H1 (cell line): ENCODE data around the gene RIMKLA. TPM values are rescaled to one million over a fixed set of nuclear protein-coding genes. Genes with fewer than 3 reads are reported as not detected.

Source experiments
- BACH1 ChIP-seq: IDR thresholded peaks from 2 replicates; pipeline ENCODE4 v1.6.1; 2012; ENCODE audit warnings: low read length, improper control_type of control experiment
- CHD7 ChIP-seq: fragments of 300-600 bp; sonication (generic); IDR thresholded peaks from 2 replicates; pipeline ENCODE4 v1.7.1; 2012; ENCODE audit warnings: low read length, moderate library complexity, mild to moderate bottlenecking, inconsistent platforms; ENCODE audit not compliant: insufficient replicate concordance
- EZH2 ChIP-seq: fragments of 200-600 bp; sonication (generic); IDR thresholded peaks from 2 replicates; pipeline ENCODE4 v1.7.1; 2012; ENCODE audit warnings: low read depth, mild to moderate bottlenecking, moderate library complexity, low read length, inconsistent platforms; ENCODE audit not compliant: severe bottlenecking
- HDAC2 ChIP-seq, 2 experiments: fragments of 300-600 bp in 1 of 2; sonication (generic) in 1 of 2; IDR thresholded peaks; 2 replicates each; pipeline ENCODE4 v1.6.1; 2011 to 2012; ENCODE audit warnings: low read depth in 2 of 2, low read length in 2 of 2, mild to moderate bottlenecking in 2 of 2, moderate library complexity in 2 of 2, borderline replicate concordance in 1 of 2, inconsistent platforms in 1 of 2
- JUND ChIP-seq: IDR thresholded peaks from 2 replicates; pipeline ENCODE4 v1.6.1; 2011; ENCODE audit warnings: mild to moderate bottlenecking, improper control_type of control experiment, low read length
- MAFK ChIP-seq: IDR thresholded peaks from 2 replicates; pipeline ENCODE4 v1.6.1; 2012; ENCODE audit warnings: low read depth, mild to moderate bottlenecking, improper control_type of control experiment, low read length
- SAP30 ChIP-seq: fragments of 300-600 bp; sonication (generic); IDR thresholded peaks from 2 replicates; pipeline ENCODE4 v1.7.1; 2012; ENCODE audit warnings: low read length, moderate library complexity, mild to moderate bottlenecking, inconsistent platforms; ENCODE audit not compliant: insufficient read depth, insufficient replicate concordance
- polyA plus RNA-seq, 7 experiments: library from polyadenylated mRNA; depleted of rRNA in 3 of 7; stranded (reverse) in 5 of 7; unstranded in 2 of 7; fragments of >200 nt in 5 of 7; fragments of 200-250 nt in 2 of 7; gene quantifications; 1 replicate in 5 of 7; 2 replicates in 1 of 7; 4 replicates in 1 of 7; pipeline versions ENCODE4 v1.2.1 to v1.2.3, GENCODE V29; 2011 to 2013; ENCODE audit warnings: missing spikeins in 2 of 7, mixed read lengths in 2 of 7
- total RNA-seq: library from RNA; stranded (reverse); fragmentation: NEBNext Ultra II Directional; extraction: Animal tissue kit (Norgen Biotek cat#: 25700); gene quantifications from 2 replicates; pipeline ENCODE4 v1.2.1, GENCODE V29; 2021

Gene RIMKLA
- total and polyA plus RNA-seq, 2 of the 8 experiments (the other 6 are each of a cell fraction or from before 2014, with no cell fraction given): 3.2 to 5.8 TPM

GRCh38 chr1:42379794-42380585, 602 bp upstream of the RIMKLA start (continued):
- TF ChIP-seq CHD7 (no peak), JUND (peak; percentile 92), SAP30 (peak; percentile 48), EZH2 (no peak), HDAC2 (IDR thresholded peaks at IDR 0.05; ENCODE audit: borderline replicate concordance in 1 of 2, low read depth in 2 of 2, low read length in 2 of 2) (peak in 1 of 2 experiments; percentile 23; a peak in 1 of 4 replicates), BACH1 (peak; percentile 87), MAFK (peak; percentile 77; the same call in 1 of the 2 replicates)
